Prostate gland (tissue), 2 donors: Measurements from ENCODE around the gene PDE11A.

Experiments
- POLR2A ChIP-seq: fragments of 450-650 bp; IDR thresholded peaks from one replicate; pipeline ENCODE4 v1.6.1; 2016; ENCODE audit warnings: antibody characterized with exemption, mild to moderate bottlenecking
- POLR2AphosphoS5 ChIP-seq: sonication (generic); formaldehyde crosslinking; IDR thresholded peaks from one replicate; pipeline ENCODE4 v1.6.1; 2017; ENCODE audit warnings: antibody characterized with exemption
- TF ChIP-seq, protein P1 (sequence below), 4 experiments: fragments of 200-600 bp in 2 of 4; fragments of 450-650 bp in 2 of 4; sonication (generic) in 2 of 4; IDR thresholded peaks; 1 replicate in 3 of 4; 2 replicates in 1 of 4; pipeline ENCODE4 v1.5.1; 2016 to 2019; ENCODE audit warnings: antibody characterized with exemption in 4 of 4, mild to moderate bottlenecking in 2 of 4, moderate library complexity in 2 of 4

DNA sequence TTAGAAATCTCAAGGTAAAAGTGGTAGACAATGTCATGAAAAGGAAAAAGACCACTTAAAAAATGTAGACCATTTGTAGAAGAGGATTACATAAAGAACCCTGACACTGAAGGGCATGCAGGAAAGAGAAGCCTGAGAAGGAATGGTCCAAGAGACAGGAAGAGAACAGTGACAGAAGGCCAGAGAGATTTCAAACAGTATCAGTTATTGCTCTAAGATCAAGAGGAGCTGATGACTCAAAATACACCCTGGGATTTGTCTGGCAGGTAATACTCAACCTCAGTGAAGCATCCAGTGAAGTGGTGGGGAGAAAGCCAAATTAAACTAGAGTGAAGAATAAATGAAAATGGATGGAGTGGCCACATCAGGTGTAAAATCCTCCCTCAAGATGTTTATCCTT lies 100.5 kb downstream of the PDE11A start:
- TF ChIP-seq, protein P1, sequence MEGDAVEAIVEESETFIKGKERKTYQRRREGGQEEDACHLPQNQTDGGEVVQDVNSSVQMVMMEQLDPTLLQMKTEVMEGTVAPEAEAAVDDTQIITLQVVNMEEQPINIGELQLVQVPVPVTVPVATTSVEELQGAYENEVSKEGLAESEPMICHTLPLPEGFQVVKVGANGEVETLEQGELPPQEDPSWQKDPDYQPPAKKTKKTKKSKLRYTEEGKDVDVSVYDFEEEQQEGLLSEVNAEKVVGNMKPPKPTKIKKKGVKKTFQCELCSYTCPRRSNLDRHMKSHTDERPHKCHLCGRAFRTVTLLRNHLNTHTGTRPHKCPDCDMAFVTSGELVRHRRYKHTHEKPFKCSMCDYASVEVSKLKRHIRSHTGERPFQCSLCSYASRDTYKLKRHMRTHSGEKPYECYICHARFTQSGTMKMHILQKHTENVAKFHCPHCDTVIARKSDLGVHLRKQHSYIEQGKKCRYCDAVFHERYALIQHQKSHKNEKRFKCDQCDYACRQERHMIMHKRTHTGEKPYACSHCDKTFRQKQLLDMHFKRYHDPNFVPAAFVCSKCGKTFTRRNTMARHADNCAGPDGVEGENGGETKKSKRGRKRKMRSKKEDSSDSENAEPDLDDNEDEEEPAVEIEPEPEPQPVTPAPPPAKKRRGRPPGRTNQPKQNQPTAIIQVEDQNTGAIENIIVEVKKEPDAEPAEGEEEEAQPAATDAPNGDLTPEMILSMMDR (IDR thresholded peaks at IDR 0.05) = no peak
- TF ChIP-seq POLR2AphosphoS5 (no peak), POLR2A (no peak)
